GM21619 (cell line): ENCODE data around the gene THTPA.
A peak's percentile ranks its signal among the peaks of the same experiment; 100 is the strongest.

Source experiments
- ATAC-seq: cut with Tn5 transposase; IDR thresholded peaks from one replicate; pipeline ENCODE4 v1.9.1; 2021; ENCODE audit not compliant: unreplicated experiment

The THTPA gene

DNA sequence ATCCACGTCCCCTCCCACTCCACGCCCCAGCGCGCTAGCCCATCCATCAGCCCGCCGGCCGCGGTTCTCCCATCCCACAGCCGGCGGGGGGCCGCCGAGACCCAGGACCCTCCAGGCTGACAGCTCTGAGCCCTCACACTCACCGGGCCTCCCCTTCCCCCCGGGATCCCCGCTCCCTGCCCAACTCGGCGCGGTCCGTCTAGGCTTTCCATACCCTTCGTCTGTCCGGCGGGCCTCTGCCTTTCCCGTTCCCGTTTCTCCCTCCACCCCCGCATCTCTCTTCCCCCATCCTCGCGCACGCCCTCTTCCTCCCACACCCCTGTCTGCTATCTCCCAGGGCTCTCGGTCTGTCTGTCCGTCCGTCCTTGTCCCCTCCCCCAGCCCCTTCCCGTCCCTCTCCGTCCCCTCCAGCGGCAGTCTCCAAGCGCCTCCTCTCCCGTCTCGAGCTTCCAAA lies 5.2 kb upstream of the THTPA start:
- ATAC-seq, result no peak

GRCh38 chr14:23551266-23552028 lies 4.6 kb upstream of the THTPA start, which contains the start of gene ZFHX2:
Gene ZFHX2, minus strand, starts transcription at chr14:23551765. Its CDS starts 16,440 bp downstream, at chr14:23535325.
- peak; percentile 56 for ATAC-seq

GRCh38 chr14:23555533-23555881 lies 564 bp upstream of the THTPA start:
- no peak for ATAC-seq

DNA sequence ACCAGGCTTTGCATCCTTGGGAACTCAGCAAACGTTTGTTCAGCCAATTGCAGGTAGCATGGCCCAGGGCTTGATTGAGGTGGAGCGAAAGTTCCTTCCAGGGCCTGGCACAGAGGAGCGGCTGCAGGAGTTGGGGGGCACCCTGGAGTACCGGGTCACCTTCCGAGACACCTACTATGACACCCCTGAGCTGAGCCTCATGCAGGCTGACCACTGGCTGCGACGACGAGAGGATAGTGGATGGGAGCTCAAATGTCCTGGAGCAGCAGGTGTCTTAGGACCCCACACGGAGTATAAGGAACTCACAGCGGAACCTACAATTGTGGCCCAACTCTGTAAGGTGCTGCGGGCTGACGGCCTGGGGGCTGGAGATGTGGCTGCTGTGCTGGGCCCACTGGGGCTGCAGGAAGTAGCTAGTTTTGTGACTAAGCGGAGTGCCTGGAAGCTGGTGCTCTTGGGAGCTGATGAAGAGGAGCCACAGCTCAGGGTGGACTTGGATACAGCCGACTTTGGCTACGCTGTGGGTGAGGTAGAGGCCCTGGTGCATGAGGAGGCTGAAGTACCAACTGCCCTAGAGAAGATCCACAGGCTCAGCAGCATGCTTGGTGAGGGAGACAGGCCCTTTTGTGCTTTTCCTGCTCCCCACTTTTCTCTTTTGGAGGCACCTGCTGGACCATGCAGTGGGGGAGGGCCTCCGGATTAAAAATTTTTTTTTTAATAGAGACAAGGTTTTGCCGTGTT lies 799 bp downstream of the THTPA start:
- ATAC-seq, result no peak

GRCh38 chr14:23557521-23557920 lies 1.4 kb downstream of the THTPA start:
- no peak for ATAC-seq

DNA sequence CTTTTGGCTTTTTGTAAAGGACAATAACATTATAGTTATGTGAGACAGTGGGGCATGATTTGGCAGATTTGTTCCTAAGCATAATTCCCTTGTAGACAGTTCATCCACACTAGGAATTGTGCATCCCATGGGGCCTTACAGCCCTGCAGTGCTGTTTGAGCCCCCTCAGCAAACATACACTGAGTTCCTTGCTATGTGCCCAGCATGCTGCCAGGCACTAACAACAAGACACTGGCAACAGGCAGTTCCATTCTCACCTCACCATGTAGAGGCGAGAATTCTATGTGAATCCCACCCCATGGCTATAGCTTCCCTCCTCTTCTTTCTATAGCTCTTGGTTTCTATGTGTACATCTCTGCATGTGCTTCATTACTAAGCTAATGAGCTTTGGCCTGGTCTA lies 1.9 kb downstream of the THTPA start:
- ATAC-seq, result no peak

- ATAC-seq, result no peak
These were observed 2.4 kb downstream of the THTPA start for GRCh38 chr14:23558346-23559009.

GRCh38 chr14:23559010-23559925 lies 3.2 kb downstream of the THTPA start:
- no peak for ATAC-seq

GRCh38 chr14:23559926-23560520 lies 4.0 kb downstream of the THTPA start:
- no peak for ATAC-seq

DNA sequence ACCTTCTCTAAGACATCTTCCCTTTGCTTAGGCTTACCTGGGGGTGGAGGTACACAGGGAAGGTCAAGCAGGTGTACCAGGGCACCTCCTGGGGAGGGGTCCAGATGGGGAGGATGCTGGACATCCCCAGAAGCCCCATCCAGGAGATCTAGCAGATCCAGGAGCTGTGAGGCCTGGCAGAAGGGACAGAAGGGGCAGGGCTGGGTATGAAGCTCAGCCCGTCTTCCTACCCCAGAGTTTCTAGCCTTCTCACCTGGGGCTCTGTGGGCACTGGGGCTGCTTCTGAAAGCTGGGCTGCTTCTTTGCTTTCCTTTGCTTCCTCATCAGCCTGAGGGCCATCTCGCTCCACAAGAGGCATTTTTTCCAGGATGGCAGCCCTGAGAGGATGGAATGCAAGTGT lies 5.2 kb downstream of the THTPA start:
- no peak for ATAC-seq

DNA sequence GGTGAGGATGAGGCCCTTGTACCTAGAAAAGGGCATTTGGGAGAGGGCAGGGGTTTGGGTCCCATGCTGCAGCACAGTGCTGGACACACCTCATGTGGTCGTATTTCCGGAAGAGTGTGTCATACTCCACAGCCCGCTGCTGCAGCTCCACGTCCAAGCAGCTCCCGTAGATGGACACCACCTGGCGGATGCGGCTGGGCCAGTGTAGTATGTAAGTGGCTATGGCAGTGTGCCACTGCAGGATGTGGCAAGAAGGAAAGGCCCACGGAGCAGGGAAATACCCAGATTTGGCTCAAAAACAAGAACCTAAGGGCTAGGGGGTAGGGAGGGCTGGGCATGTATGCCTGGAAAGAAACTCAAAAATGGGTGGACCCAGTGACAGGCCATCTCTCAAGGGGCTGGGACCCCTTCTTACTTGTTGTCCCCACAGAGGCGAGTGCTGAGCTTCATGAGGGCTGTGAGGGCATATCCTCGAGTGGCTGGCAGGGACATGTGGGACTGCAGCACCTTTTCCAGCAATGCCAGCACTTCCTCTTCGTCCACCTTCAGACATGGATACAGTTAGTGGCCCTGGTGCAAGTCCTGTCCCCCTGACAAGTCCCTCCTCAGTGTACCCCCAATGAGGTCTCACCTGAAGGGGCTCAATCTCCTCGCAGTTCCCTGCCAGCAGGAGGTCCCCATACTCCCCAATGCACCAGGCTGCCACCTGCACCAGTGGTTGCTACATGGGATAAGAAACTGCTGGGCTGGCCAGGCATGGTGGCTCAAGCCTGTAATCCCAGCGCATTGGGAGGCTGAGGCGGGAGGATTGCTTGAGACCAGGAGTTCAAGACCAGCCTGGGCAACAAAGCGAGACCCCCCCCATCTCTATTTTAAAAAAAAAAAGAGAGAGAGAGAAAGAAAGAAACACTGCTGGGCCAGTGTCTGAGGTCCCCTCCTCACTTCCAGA lies 6.1 kb downstream of the THTPA start:
- ATAC-seq, result no peak

GRCh38 chr14:23562822-23563472 lies 6.9 kb downstream of the THTPA start:
- ATAC-seq, result no peak

DNA sequence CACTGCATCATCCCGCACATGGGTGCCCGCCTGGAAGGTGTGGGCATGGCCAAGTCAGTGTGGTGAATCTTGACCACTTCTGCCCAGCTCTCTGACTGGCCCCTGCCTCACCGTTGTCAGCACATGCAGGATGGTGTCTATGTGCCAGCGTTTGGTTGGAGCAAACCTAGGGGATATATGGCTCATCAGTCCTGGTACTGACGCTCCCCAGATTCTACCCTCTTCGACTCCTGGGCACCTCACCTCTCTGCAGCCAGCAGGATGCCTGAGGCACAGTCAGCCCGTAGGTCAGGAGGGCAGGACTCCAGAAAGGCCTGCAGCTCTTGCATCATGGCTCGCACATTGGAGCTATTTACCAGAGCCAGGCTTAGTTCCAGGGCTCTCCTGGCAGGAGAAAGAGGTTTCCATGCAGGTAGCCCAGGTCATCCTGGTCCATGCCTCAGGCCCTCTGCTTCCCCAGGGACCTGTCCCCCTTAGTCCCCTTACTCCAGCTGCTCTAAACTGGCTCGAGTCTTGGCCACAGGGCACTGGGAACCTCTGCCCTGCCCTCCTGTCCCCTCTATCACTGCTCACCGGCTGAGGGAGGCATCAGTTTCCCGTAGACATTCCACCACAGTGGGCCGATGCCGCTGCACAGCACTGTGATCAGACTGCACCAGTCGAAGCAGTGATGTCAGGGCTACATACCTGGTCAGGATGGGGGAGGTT lies 7.6 kb downstream of the THTPA start:
- ATAC-seq, result no peak

DNA sequence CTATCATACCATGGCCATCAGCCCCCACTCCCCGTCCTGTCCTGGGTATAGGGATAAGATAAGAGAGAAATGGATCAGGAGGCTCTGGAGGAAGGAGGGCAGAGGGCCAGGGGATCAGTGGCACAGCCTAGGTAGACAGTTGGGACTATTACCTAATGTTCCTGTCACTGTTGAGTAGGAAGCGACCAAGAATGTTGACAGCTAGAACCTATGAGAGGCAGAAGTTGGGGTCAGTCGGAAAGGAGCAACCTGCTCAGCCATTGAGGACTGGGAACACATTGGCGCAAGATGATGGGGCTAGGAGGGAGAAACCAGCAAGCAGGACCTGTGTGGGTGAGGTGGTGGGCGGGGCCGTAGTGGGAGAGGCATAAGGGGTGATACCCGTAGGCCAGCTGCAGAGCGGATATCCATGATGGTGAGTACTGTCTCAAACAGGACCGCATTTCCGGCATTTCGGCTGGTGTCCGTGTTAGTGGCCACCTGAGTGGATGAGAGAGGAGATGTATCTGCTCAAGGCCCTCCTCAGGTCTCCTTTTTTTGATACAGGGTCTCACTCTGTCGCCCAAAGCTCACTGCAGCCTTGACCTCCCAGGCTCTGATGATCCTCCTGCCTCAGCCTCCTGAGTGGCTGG lies 8.2 kb downstream of the THTPA start:
- ATAC-seq, result no peak

GRCh38 chr14:23564876-23565275 lies 8.8 kb downstream of the THTPA start:
- ATAC-seq, result no peak

GRCh38 chr14:23565626-23566025 lies 9.6 kb downstream of the THTPA start:
- ATAC-seq, result no peak

DNA sequence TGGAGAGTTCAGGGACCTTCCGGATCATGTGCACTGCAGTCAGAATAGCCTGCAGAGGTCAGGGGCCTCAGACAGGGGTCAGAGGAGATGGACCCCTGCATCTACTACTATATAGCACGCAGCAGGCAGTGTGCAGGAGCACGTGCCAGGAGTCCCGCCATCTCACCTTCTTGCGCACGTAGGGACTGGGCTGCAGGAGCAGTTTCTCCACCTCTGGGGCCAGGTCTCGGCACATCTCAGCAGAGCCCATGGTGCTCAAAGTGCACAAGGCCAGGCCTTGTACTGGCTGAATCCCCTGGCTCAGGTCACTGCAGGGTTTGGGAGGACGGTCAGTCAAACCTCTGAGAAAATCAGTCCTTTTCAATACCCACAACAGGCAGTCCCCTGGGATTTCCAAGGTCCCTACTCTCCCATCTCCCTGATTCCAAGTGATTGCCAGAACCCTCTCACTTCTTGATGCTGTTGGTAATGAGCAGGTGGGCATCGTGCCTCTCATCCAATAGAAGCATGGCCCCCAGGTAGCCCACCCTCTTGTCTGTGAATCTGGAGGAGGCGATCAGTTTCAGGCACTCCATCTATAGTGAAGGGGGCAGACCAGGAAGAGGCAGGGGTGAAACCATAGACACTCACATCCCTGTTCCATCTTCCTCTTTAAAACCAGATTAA lies 10.2 kb downstream of the THTPA start:
- no peak for ATAC-seq
